Hematopoietic multipotent progenitor cell treated with erythropoietin and hydrocortisone succinate and interleukin-3 and kit ligand, for 8 days (in vitro differentiated cells): ENCODE measurements around the gene MAP3K5.

Experiments
- DNase-seq: peaks from one replicate; pipeline ENCODE4 v3.0.0-alpha.2; 2015

The MAP3K5 gene

GRCh38 chr6:136672144-136672543 is 120.1 kb downstream of the MAP3K5 start:
- DNase-seq, result no peak

- DNase-seq, result peak; percentile 68
These were observed 123.0 kb downstream of the MAP3K5 start for GRCh38 chr6:136669299-136669699.

- DNase-seq, result no peak
These were observed 123.7 kb downstream of the MAP3K5 start for GRCh38 chr6:136668571-136668970.

- DNase-seq, result no peak
These were observed 126.2 kb downstream of the MAP3K5 start for GRCh38 chr6:136666041-136666440.

- DNase-seq, result no peak
These were observed 129.7 kb downstream of the MAP3K5 start for GRCh38 chr6:136662347-136663237.

- DNase-seq, result no peak
These were observed 131.6 kb downstream of the MAP3K5 start for GRCh38 chr6:136660727-136661126.

GRCh38 chr6:136659991-136660499 is 132.2 kb downstream of the MAP3K5 start:
- no peak for DNase-seq

GRCh38 chr6:136658711-136659110 is 133.6 kb downstream of the MAP3K5 start:
- no peak for DNase-seq

GRCh38 chr6:136657666-136658065 is 134.6 kb downstream of the MAP3K5 start:
- no peak for DNase-seq

GRCh38 chr6:136656121-136656520 is 136.2 kb downstream of the MAP3K5 start:
- DNase-seq, result no peak

GRCh38 chr6:136655239-136656014 is 136.8 kb downstream of the MAP3K5 start:
- no peak for DNase-seq

- DNase-seq, result no peak
These were observed 138.2 kb downstream of the MAP3K5 start for GRCh38 chr6:136654086-136654485.

GRCh38 chr6:136652656-136653055 is 139.6 kb downstream of the MAP3K5 start:
- no peak for DNase-seq

- DNase-seq, result no peak
These were observed 140.3 kb downstream of the MAP3K5 start for GRCh38 chr6:136651982-136652381.

- DNase-seq, result peak; percentile 43
These were observed 144.9 kb downstream of the MAP3K5 start for GRCh38 chr6:136647363-136647852.

GRCh38 chr6:136646377-136646776 is 145.9 kb downstream of the MAP3K5 start:
- no peak for DNase-seq

- no peak for DNase-seq
These were observed 147.7 kb downstream of the MAP3K5 start for GRCh38 chr6:136644597-136644952.

GRCh38 chr6:136643850-136644596 is 148.3 kb downstream of the MAP3K5 start:
- peak; percentile 82 for DNase-seq

- no peak for DNase-seq
These were observed 150.3 kb downstream of the MAP3K5 start for GRCh38 chr6:136641873-136642465.

- no peak for DNase-seq
These were observed 151.1 kb downstream of the MAP3K5 start for GRCh38 chr6:136641166-136641565.

- DNase-seq, result no peak
These were observed 152.0 kb downstream of the MAP3K5 start for GRCh38 chr6:136640132-136640915.

- DNase-seq, result no peak
These were observed 152.6 kb downstream of the MAP3K5 start for GRCh38 chr6:136639702-136640101.
